B cell (primary cell): ENCODE data around the gene FYCO1.

Experiments used
- EZH2 ChIP-seq: IDR thresholded peaks from 2 replicates; pipeline ENCODE4 v1.6.1; 2012; ENCODE audit warnings: borderline replicate concordance, low read depth, mild to moderate bottlenecking, moderate library complexity, low read length; ENCODE audit not compliant: insufficient read depth, poor library complexity, severe bottlenecking
- TF ChIP-seq, protein P1 (sequence below): fragments of 200-600 bp; IDR thresholded peaks from one replicate; pipeline ENCODE4 v1.8.0; 2022; ENCODE audit warnings: antibody characterized with exemption, mild to moderate bottlenecking

DNA sequence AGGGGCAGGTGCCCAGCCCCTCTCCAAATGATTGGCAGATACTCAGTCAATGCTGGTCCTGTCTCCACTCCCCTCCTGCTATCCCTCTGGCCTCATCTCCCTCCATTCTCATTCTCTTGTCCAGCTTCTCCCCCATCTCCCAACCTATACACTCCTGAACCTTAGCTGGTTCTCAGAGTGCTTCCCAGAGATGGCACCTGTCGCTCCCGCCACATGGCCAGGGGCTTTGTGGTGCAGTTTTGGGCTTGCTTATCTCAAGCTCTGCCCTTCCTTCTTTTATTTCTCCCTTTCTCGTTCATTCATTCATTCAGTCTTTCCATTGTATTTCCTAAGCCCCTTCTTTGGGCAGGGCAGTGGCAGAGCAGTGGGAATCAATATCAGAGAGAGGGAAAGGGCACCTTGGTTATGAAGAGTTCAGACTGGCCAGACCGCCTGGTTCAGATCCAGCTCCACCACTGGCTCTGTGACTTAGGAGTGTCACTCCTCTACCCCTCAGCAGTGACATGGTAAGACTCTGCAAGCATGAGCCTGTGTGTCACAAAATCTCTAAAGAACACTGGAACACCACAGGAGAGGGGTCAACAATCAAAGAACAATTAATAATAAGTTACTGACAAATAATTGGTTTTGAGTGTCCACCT is 72.6 kb downstream of the FYCO1 start:
- TF ChIP-seq, protein P1, sequence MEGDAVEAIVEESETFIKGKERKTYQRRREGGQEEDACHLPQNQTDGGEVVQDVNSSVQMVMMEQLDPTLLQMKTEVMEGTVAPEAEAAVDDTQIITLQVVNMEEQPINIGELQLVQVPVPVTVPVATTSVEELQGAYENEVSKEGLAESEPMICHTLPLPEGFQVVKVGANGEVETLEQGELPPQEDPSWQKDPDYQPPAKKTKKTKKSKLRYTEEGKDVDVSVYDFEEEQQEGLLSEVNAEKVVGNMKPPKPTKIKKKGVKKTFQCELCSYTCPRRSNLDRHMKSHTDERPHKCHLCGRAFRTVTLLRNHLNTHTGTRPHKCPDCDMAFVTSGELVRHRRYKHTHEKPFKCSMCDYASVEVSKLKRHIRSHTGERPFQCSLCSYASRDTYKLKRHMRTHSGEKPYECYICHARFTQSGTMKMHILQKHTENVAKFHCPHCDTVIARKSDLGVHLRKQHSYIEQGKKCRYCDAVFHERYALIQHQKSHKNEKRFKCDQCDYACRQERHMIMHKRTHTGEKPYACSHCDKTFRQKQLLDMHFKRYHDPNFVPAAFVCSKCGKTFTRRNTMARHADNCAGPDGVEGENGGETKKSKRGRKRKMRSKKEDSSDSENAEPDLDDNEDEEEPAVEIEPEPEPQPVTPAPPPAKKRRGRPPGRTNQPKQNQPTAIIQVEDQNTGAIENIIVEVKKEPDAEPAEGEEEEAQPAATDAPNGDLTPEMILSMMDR = no peak
- TF ChIP-seq EZH2 = no peak
